A549 (cell line): Measurements from ENCODE around the gene MORN1. TPM values are rescaled to one million over a fixed set of nuclear protein-coding genes. Genes with fewer than 3 reads are reported as not detected.

Source experiments
- ATAC-seq, 2 experiments: fragments of 200-7000 bp in 1 of 2; fragments of >200 bp in 1 of 2; cut with Nextera tagmentation in 1 of 2; cut with Tn5 transposase in 1 of 2; 3 replicates each; pipeline versions ENCODE4 v1.8.0 to v1.9.1; 2018 to 2020; ENCODE audit warnings: mild to moderate bottlenecking in 1 of 2, moderate library complexity in 1 of 2
- CTCF ChIA-PET: fragments of 300-600 bp; sonication (Branson Sonifier 250); formaldehyde crosslinking; extraction: SDS; loops from one replicate; lab custom pipeline; 2021; ENCODE audit warnings: antibody characterized with exemption, inconsistent platforms; lab: Yijun Ruan, JAX
- POLR2A ChIA-PET: fragments of 350-600 bp; formaldehyde crosslinking; extraction: SDS; loops from one replicate; lab custom pipeline; 2021; ENCODE audit warnings: antibody characterized with exemption, inconsistent platforms; lab: Yijun Ruan, JAX
- DNase-seq, 2 experiments: peaks; one replicate each; pipeline versions ENCODE4 v3.0.0 to v3.0.0-alpha.2; 2011 to 2016; ENCODE audit warnings: low read depth in 1 of 2, low spot score in 1 of 2
- FAIRE-seq: peaks from 2 replicates; lab custom pipeline; 2011; peaks lifted over from hg19 to GRCh38; lab: Jason Lieb, UNC
- H3K27ac ChIP-seq, 2 experiments: fragments of >200 bp; sonication (Bioruptor Twin); formaldehyde crosslinking; 3 replicates each; pipeline ENCODE4 v1.5.1; 2016 to 2017
- H3K4me1 ChIP-seq: fragments of >200 bp; sonication (Bioruptor Twin); formaldehyde crosslinking; 3 replicates; pipeline ENCODE4 v1.6.1; 2016
- H3K4me2 ChIP-seq: fragments of >200 bp; sonication (Bioruptor Twin); formaldehyde crosslinking; 3 replicates; pipeline ENCODE4 v1.6.1; 2016
- H3K4me3 ChIP-seq: fragments of >200 bp; sonication (Bioruptor Twin); formaldehyde crosslinking; 3 replicates; pipeline ENCODE4 v1.5.1; 2016
- H3K9me3 ChIP-seq: fragments of >200 bp; sonication (Bioruptor Twin); formaldehyde crosslinking; 3 replicates; pipeline ENCODE4 v1.6.1; 2016
- ATOH8 ChIP-seq: fragments of 250-450 bp; sonication (Bioruptor Pico); IDR thresholded peaks from 2 replicates; pipeline ENCODE4 v1.5.0; 2020; ENCODE audit warnings: low read depth, mild to moderate bottlenecking, moderate library complexity
- CBX2 ChIP-seq: fragments of 200-600 bp; sonication (generic); IDR thresholded peaks from 2 replicates; pipeline ENCODE4 v1.6.1; 2016; ENCODE audit warnings: low read depth, mild to moderate bottlenecking, borderline replicate concordance
- CBX8 ChIP-seq: fragments of 200-600 bp; sonication (generic); IDR thresholded peaks from 2 replicates; pipeline ENCODE4 v1.6.1; 2016
- CEBPB ChIP-seq, 2 experiments: fragments of >200 bp in 1 of 2; sonication (Bioruptor Twin) in 1 of 2; formaldehyde crosslinking in 1 of 2; IDR thresholded peaks; 2 replicates each; pipeline ENCODE4 v1.6.1; 2012 to 2016
- CHD2 ChIP-seq: fragments of 150-350 bp; IDR thresholded peaks from 2 replicates; pipeline ENCODE4 v1.6.1; 2014; ENCODE audit warnings: low read length; ENCODE audit not compliant: partially characterized antibody
- CHD4 ChIP-seq: fragments of 200-600 bp; sonication (generic); IDR thresholded peaks from 2 replicates; pipeline ENCODE4 v1.6.1; 2016; ENCODE audit warnings: antibody characterized with exemption, mild to moderate bottlenecking, borderline replicate concordance
- CTCF ChIP-seq: fragments of >200 bp; sonication (Bioruptor Twin); formaldehyde crosslinking; IDR thresholded peaks from 3 replicates; pipeline ENCODE4 v1.5.1; 2016
- E2F6 ChIP-seq: IDR thresholded peaks from 2 replicates; pipeline ENCODE4 v1.6.1; 2012; ENCODE audit warnings: low read depth, borderline replicate concordance
- EHMT2 ChIP-seq: fragments of 200-600 bp; sonication (generic); IDR thresholded peaks from 2 replicates; pipeline ENCODE4 v1.6.1; 2016; ENCODE audit warnings: antibody characterized with exemption, low read depth, mild to moderate bottlenecking, moderate library complexity
- ESRRA ChIP-seq: fragments of 150-350 bp; IDR thresholded peaks from 2 replicates; pipeline ENCODE4 v1.6.1; 2014; ENCODE audit warnings: mild to moderate bottlenecking, low read length, borderline replicate concordance
- HMGXB4 ChIP-seq: fragments of 250-450 bp; sonication (Bioruptor Pico); IDR thresholded peaks from 2 replicates; pipeline ENCODE4 v1.5.0; 2021; ENCODE audit warnings: mild to moderate bottlenecking, moderate library complexity, borderline replicate concordance
- HOXB13 ChIP-seq: fragments of 250-450 bp; sonication (Bioruptor Pico); IDR thresholded peaks from 2 replicates; pipeline ENCODE4 v1.5.0; 2020; ENCODE audit warnings: low read depth, mild to moderate bottlenecking, moderate library complexity
- HOXB5 ChIP-seq: fragments of 250-450 bp; sonication (Bioruptor Pico); IDR thresholded peaks from 2 replicates; pipeline ENCODE4 v1.5.0; 2020; ENCODE audit warnings: mild to moderate bottlenecking, moderate library complexity
- JUNB ChIP-seq: fragments of >200 bp; sonication (Bioruptor Twin); formaldehyde crosslinking; IDR thresholded peaks from 2 replicates; pipeline ENCODE4 v1.6.1; 2016
- KDM1A ChIP-seq: fragments of 200-600 bp; sonication (generic); IDR thresholded peaks from 2 replicates; pipeline ENCODE4 v1.6.1; 2016; ENCODE audit warnings: low read depth, mild to moderate bottlenecking
- MAFK ChIP-seq: fragments of 450-650 bp; IDR thresholded peaks from 2 replicates; pipeline ENCODE4 v1.6.1; 2014; ENCODE audit not compliant: partially characterized antibody
- MAX ChIP-seq: IDR thresholded peaks from 2 replicates; pipeline ENCODE4 v1.6.1; 2012
- MAZ ChIP-seq: fragments of 150-350 bp; IDR thresholded peaks from 2 replicates; pipeline ENCODE4 v1.6.1; 2014; ENCODE audit warnings: antibody characterized with exemption, low read depth, low read length, borderline replicate concordance
- NFE2L2 ChIP-seq: fragments of 150-350 bp; conservative IDR thresholded peaks from 2 replicates; pipeline ENCODE4 v1.6.1; 2014; ENCODE audit warnings: low read length
- NR3C1 ChIP-seq: fragments of >200 bp; sonication (Bioruptor Twin); formaldehyde crosslinking; IDR thresholded peaks from 3 replicates; pipeline ENCODE4 v1.6.1; 2017
- PBX3 ChIP-seq: IDR thresholded peaks from 2 replicates; pipeline ENCODE4 v1.6.1; 2012
- RAD21 ChIP-seq, 2 experiments: fragments of >200 bp in 1 of 2; sonication (Bioruptor Twin) in 1 of 2; formaldehyde crosslinking in 1 of 2; IDR thresholded peaks in 1 of 2; conservative IDR thresholded peaks in 1 of 2; 2 replicates in 1 of 2; 3 replicates in 1 of 2; pipeline ENCODE4 v1.6.1; 2012 to 2018; ENCODE audit warnings: inconsistent platforms in 1 of 2
- RNF2 ChIP-seq: fragments of 200-600 bp; sonication (generic); IDR thresholded peaks from 2 replicates; pipeline ENCODE4 v1.6.1; 2016; ENCODE audit warnings: low read depth, mild to moderate bottlenecking, antibody characterized with exemption, moderate library complexity, borderline replicate concordance
- WGBS: methylation state at CpG from one replicate; pipeline ENCODE4 v1.1.6; 2017; ENCODE audit errors: missing lambda C conversion rate; 5-methylcytosine and 5-hydroxymethylcytosine counted together
- polyA plus RNA-seq, 4 experiments: library from polyadenylated mRNA; depleted of rRNA in 3 of 4; stranded (reverse); fragments of >200 nt; fragmentation: RNase III in 1 of 4; extraction: RNeasy Plus Mini Kit Qiagen cat#74134 plus additional on column Dnase treatment in 1 of 4; gene quantifications; 2 replicates in 3 of 4; 3 replicates in 1 of 4; pipeline ENCODE4 v1.2.3, GENCODE V29; 2011 to 2017

Gene MORN1
- polyA plus RNA-seq, 2 of the 4 experiments (the other 2 are of a cell fraction), result 6.9 to 8.9 TPM

GRCh38 chr1:2396059-2396458 lies 4.7 kb upstream of the MORN1 start:
- ChIA-PET CTCF (no interaction called here), POLR2A (no interaction called here)
- 83% methylated on average over 16 of the region's 17 CpGs for WGBS
- DNase-seq (no peak), ATAC-seq (no peak), FAIRE-seq (no peak)
- TF ChIP-seq MAX (no peak), CTCF (no peak), HOXB13 (no peak), HOXB5 (CRISPR knock-in tag) (no peak), E2F6 (no peak), CBX8 (no peak), NR3C1 (no peak), CBX2 (no peak), PBX3 (no peak), MAFK (no peak)
- Histone ChIP-seq H3K27ac (no peak overlapping the region), H3K4me1 (peaks cover 17% of the 10 kb centered on the region), H3K9me3 (no peaks in the 10 kb centered on the region), H3K4me2 (no peak overlapping the region), H3K4me3 (no peak overlapping the region)

- 100% methylated on average over 5 of the region's 10 CpGs for WGBS
- FAIRE-seq, result no peak
- H3K4me1 ChIP-seq, result peaks cover 20% of the 10 kb centered on the region
- no peaks in the 10 kb centered on the region for H3K9me3 ChIP-seq
- TF ChIP-seq ESRRA (no peak), JUNB (no peak), KDM1A (no peak), CHD2 (no peak), CBX8 (no peak), CHD4 (no peak), CEBPB (IDR thresholded peaks at IDR 0.05) (no peak), HMGXB4 (CRISPR knock-in tag) (no peak), CTCF (no peak), NFE2L2 (no peak), MAZ (no peak), MAFK (no peak), RAD21 (conservative IDR thresholded peaks at IDR 0.05 in 1 of 2, IDR thresholded peaks at IDR 0.05 in 1 of 2) (no peak), EHMT2 (no peak), ATOH8 (CRISPR knock-in tag) (no peak), RNF2 (no peak)
- TF ChIP-seq, all 56 proteins: peak for 0
- DNase-seq (no peak), ATAC-seq (no peak)
- ChIA-PET POLR2A (no interaction called here), CTCF (interaction anchor here (2.0 kb wide), 1 partner anchor 200 kb away, joined by 6 read pairs; no protein-coding TSS in a partner anchor)
- H3K4me3 ChIP-seq, result no peak overlapping the region
- H3K4me2 ChIP-seq, result no peak overlapping the region
- H3K27ac ChIP-seq, result no peak overlapping the region
These were observed 3.9 kb upstream of the MORN1 start for GRCh38 chr1:2395245-2395644.
